Type B pancreatic cell (in vitro differentiated cells): Measurements from ENCODE around the gene SSR1. TPM values are rescaled to one million over a fixed set of nuclear protein-coding genes. Genes with fewer than 3 reads are reported as not detected.
"Not testable (repeated sequence)": the region's sequence is repeated elsewhere in the genome, so short reads cannot be mapped to it uniquely, and the experiment has no call there.

Experiments
- DNase-seq: peaks from one replicate; pipeline ENCODE4 v3.0.0; 2021; ENCODE audit warnings: mixed read lengths; ENCODE audit not compliant: unreplicated experiment; ENCODE audit errors: extremely low spot score
- H3K27ac Mint-ChIP-seq: 2 replicates; pipeline ENCODE4 v1.8.0; 2021; ENCODE audit warnings: mild to moderate bottlenecking, mixed read lengths
- H3K27me3 Mint-ChIP-seq: 2 replicates; pipeline ENCODE4 v1.8.0; 2021; ENCODE audit warnings: mixed read lengths
- H3K36me3 Mint-ChIP-seq: 2 replicates; pipeline ENCODE4 v1.8.0; 2021; ENCODE audit warnings: mixed read lengths
- H3K4me1 Mint-ChIP-seq: one replicate; pipeline ENCODE4 v1.8.0; 2021; ENCODE audit warnings: mixed read lengths; ENCODE audit not compliant: unreplicated experiment
- H3K4me3 Mint-ChIP-seq: 2 replicates; pipeline ENCODE4 v1.8.0; 2021; ENCODE audit warnings: mild to moderate bottlenecking, mixed read lengths
- H3K9me3 Mint-ChIP-seq: 2 replicates; pipeline ENCODE4 v1.8.0; 2021; ENCODE audit warnings: mixed read lengths
- total RNA-seq: library from RNA; stranded (reverse); gene quantifications from 2 replicates; pipeline ENCODE4 v1.2.1, GENCODE V29; 2021; ENCODE audit warnings: low replicate concordance
- TF ChIP-seq, protein P1 (sequence below): fragments of 200-600 bp; sonication (generic); conservative IDR thresholded peaks from 2 replicates; pipeline ENCODE4 v1.5.0; 2021; ENCODE audit warnings: antibody characterized with exemption, mild to moderate bottlenecking

Gene SSR1
- total RNA-seq, 1 donor from 2014 or later = 124 TPM

DNA sequence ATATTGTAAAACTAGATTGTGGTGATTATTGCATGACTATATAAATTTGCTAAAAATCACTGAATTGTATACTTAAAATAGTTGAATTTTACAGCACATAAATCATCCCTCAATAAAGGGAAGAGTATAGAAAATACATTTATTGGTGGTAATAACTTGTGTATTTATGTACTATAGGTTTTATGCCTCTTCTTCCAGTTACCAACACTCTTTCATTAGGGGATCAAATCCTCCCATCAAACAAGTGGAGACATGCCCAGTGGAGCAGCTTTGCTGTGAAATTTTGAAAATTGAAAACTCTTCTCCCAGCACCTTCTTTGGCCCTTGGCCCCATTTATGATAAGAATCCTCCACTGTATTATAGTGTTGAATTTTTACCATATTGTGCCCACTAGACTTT, 10.1 kb upstream of the SSR1 start:
- no peaks in the 10 kb centered on the region for H3K36me3 Mint-ChIP-seq
- H3K27ac Mint-ChIP-seq = no peak overlapping the region
- H3K4me3 Mint-ChIP-seq = no peak overlapping the region
- H3K9me3 Mint-ChIP-seq = no peaks in the 10 kb centered on the region
- no peaks in the 10 kb centered on the region for H3K27me3 Mint-ChIP-seq
- no peaks in the 10 kb centered on the region for H3K4me1 Mint-ChIP-seq
- TF ChIP-seq, protein P1, sequence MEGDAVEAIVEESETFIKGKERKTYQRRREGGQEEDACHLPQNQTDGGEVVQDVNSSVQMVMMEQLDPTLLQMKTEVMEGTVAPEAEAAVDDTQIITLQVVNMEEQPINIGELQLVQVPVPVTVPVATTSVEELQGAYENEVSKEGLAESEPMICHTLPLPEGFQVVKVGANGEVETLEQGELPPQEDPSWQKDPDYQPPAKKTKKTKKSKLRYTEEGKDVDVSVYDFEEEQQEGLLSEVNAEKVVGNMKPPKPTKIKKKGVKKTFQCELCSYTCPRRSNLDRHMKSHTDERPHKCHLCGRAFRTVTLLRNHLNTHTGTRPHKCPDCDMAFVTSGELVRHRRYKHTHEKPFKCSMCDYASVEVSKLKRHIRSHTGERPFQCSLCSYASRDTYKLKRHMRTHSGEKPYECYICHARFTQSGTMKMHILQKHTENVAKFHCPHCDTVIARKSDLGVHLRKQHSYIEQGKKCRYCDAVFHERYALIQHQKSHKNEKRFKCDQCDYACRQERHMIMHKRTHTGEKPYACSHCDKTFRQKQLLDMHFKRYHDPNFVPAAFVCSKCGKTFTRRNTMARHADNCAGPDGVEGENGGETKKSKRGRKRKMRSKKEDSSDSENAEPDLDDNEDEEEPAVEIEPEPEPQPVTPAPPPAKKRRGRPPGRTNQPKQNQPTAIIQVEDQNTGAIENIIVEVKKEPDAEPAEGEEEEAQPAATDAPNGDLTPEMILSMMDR = no peak
- DNase-seq = no peak

DNA sequence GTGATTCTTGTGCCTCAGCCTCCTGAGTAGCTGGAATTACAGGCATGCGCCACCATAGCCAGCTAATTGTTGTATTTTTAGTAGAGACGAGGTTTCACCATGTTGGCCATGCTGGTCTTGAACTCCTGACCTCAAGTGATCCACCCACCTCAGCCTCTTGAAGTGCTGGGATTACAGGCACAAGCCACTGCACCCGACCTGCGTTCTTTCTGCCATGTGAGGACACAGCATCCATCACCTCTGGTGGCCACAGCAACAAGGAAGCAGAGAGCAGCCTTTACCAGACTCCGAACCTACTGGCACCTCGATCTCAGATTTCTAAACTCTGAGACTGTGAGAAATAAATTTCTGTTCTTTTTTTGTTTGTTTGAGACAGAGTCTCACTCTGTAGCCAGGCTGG, 8.9 kb upstream of the SSR1 start:
- not testable (repeated sequence) for H3K4me3 Mint-ChIP-seq, H3K4me1 Mint-ChIP-seq, H3K36me3 Mint-ChIP-seq, H3K27me3 Mint-ChIP-seq, H3K9me3 Mint-ChIP-seq, H3K27ac Mint-ChIP-seq, DNase-seq

DNA sequence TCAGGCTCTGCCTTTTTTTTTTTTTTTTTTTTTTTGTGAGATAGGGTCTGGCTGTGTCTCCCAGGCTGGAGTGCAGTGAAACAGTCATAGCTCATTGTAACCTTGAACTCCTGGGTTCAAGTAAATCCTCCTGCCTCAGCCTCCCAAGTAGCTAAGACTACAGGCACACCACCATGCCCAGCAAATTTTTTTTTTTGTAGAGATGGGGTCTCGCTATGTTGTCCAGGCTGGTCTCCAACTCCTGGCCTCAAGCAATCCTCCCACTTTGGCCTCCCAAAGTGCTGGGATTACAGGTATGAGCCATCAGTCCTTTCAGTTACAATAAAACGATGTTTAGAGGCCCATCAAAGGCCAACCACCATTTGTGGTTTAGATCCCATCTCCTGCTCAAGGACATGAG, 6.4 kb upstream of the SSR1 start:
- not testable (repeated sequence) for DNase-seq, H3K27me3 Mint-ChIP-seq, H3K4me3 Mint-ChIP-seq, H3K4me1 Mint-ChIP-seq, H3K9me3 Mint-ChIP-seq, H3K36me3 Mint-ChIP-seq, H3K27ac Mint-ChIP-seq

DNA sequence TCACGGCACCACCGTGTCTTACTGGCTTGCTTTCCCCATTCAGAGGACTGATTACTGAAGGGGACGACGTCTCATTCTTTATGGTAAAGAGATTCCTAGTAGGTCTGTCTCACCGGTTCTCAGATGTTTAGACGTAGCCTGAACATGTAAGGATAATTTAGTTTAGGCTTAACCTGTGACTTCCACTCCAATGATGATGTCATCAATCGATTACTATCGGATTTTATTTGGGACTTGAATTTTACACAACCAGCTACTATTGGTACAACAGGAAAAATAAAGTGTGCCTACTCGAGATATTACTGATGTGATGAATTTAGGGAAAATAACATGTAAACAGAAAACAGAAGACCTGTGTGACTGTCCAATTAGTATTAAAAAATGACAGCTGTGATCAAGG, 4.5 kb upstream of the SSR1 start:
- Mint-ChIP-seq H3K4me3 (no peak overlapping the region), H3K9me3 (no peaks in the 10 kb centered on the region), H3K36me3 (no peaks in the 10 kb centered on the region), H3K27ac (no peak overlapping the region), H3K4me1 (no peaks in the 10 kb centered on the region), H3K27me3 (no peaks in the 10 kb centered on the region)
- no peak for DNase-seq
- TF ChIP-seq, protein P1 = no peak

DNA sequence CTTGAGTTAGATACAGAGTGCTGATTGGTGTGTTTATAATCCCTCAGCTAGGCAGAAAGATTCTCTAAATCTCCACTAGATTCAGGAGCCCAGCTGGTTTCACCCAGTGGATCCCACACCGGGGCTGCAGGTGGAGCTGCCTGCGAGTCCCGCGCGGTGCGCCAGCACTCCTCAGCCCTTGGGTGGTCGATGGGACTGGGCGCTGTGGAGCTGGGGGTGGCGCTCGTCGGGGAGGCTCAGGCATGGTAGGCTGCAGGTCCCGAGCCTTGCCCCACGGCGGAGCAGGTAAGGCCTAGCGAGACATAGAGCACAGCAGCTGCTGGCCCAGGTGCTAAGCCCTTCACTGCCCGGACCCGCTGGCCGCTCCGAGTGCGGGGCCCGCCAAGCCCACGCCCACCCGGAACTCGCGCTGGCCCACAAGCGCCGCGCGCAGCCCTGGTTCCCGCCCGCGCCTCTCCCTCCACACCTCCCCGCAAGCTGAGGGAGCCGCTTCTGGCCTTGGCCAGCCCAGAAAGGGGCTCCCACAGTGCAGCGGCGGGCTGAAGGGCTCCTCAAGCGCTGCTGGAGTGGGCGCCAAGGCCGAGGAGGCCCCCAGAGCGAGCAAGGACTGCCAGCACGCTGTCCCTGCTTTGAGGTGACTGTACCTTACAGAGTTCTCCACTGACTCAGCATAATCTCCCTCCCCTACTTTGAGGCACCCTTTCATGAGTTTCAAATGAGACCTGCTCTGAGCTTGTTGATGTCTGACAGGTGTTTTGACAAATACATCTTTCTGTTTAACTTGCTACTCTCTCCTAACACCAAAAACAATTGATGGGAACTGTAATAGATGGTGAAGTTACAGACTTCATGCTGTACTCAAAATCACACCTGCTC, 3.9 kb upstream of the SSR1 start:
- Mint-ChIP-seq H3K27ac (no peak overlapping the region), H3K36me3 (no peaks in the 10 kb centered on the region), H3K9me3 (no peaks in the 10 kb centered on the region), H3K4me1 (no peaks in the 10 kb centered on the region), H3K4me3 (no peak overlapping the region), H3K27me3 (no peaks in the 10 kb centered on the region)
- DNase-seq = peak; percentile 61
- TF ChIP-seq, protein P1 = no peak

DNA sequence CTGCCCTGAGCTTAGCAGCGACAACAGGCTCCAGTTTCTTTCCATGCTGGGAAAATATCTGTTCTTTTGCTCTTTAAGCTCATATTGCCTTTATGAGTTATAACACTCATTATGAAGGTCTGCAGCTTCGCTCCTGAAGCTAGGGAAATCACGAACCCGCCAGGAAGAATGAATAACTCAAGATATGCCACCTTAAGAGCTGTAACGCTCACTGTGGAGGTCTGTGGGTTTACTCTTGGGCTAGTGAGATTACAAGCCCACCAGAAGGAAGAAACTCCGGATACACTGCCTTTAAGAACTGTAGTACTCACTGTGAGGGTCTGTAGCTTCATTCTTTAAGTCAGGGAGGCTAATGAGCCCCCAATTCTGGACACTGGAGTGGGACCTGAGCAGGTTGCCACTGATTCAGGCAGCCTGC, 3.0 kb upstream of the SSR1 start:
- H3K4me1 Mint-ChIP-seq = peaks cover 5% of the 10 kb centered on the region
- H3K4me3 Mint-ChIP-seq = no peak overlapping the region
- no peaks in the 10 kb centered on the region for H3K27me3 Mint-ChIP-seq
- no peak for DNase-seq
- H3K9me3 Mint-ChIP-seq = no peaks in the 10 kb centered on the region
- H3K27ac Mint-ChIP-seq = no peak overlapping the region
- no peaks in the 10 kb centered on the region for H3K36me3 Mint-ChIP-seq
- TF ChIP-seq, protein P1 = no peak

DNA sequence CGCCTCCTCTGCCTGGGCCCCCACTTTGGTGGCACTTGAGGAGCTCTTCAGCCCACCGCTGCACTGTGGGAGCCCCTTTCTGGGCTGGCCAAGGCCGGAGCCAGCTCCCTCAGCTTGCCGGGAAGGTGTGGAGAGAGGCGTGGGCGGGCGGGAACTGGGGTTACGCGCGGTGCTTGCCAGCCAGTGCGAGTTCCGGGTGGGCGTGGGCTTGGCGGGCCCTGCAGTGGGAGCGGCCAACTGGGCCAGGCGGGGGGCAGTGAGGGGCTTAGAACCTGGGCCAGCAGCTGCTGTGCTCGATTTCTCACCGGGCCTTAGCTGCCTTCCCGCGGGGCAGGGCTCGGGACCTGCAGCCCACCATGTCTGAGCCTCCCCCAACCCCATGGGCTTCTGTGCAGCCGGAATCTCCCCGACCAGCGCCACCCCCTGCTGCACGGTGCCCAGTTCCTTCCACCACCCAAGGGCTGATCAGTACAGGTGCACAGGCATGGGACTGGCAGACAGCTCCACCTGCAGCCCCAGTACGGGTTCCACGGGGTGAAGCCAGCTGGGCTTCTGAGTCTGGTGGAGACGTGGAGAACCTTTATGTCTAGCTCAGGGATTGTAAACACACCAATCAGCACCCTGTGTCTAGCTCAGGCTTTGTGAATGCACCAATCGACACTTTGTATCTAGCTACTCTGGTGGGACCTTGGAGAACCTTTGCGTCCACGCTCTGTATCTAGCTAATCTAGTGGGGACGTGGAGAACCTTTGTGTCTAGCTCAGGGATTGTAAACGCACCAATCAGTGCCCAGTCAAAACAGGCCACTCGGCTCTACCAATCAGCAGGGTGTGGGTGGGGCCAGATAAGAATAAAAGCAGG, 2.3 kb upstream of the SSR1 start:
- peak overlapping the region; percentile 14 for H3K4me3 Mint-ChIP-seq
- H3K9me3 Mint-ChIP-seq, H3K4me1 Mint-ChIP-seq, DNase-seq, H3K27me3 Mint-ChIP-seq, H3K27ac Mint-ChIP-seq, H3K36me3 Mint-ChIP-seq: not testable (repeated sequence)
